Non-pigmented ciliary epithelial cell (primary cell): ENCODE data around the gene GAST.
"Not testable (repeated sequence)": the region's sequence is repeated elsewhere in the genome, so short reads cannot be mapped to it uniquely, and the experiment has no call there.

Experiments used
- DNase-seq: peaks from one replicate; pipeline ENCODE4 v3.0.0-alpha.2; 2010; ENCODE audit warnings: low read depth

GAST gene

DNA sequence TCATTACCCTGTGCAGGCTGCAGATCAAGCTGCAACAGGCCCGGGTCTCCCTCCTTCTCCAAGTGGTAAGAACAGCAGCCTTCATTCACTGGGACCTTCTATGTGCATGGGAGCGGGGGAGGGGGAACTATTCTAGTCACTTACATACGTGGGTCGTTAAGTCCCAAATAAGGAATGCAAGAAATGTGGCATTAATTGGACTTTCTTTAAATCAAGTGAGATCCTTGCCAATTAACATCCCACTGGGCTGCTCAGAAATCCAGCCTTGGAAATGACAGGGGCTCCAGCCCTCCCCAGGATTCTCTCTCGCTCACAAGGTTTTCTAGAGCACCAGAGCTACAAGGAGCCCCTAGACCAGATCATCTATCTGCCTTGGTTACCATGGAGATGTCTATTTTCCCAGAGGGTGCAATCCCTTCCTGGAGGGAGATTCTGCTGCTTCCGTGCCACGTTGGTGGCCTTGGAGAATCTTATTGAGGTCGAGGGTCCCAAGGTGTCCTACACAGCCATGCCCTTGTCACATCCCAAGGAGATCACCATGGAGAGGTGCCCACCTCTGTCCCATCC is 28.6 kb upstream of the GAST start:
- DNase-seq: no peak

DNA sequence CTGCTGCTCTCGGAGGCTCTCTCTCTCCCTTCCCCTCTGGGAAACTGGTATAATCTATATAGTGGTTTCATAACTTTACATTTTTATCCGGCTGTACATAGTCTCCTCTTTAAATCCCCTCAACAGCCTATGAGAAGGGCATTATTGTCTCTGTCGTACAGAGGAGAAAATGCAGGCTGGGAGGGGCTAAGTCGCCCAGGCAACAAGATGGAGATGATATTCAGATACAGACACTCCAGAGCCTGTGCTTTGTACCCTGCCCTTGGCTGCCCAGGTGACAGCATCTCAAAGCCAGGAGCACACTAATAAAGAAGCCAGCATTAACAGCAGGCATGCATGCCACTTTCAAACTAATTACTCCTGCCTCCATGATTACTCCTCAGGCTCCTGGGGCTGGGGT is 28.1 kb upstream of the GAST start:
- DNase-seq: no peak

DNA sequence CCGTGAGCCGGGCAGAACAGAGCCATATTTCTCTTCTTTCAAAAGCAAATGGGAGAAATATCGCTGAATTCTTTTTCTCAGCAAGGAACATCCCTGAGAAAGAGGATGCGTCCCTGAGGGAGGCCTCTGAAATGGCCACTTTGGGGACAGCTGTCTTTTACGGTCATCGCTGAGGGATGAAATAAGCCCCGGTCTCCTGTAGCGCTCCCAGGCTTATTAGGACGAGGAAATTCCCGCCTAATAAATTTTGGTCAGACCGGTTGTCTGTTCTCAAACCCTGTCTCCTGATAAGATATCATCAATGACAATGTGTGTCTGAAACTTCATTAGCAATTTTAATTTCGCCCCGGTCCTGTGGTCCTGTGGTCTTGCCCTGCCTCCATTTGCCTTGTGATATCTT is 26.4 kb upstream of the GAST start:
- DNase-seq: not testable (repeated sequence)

DNA sequence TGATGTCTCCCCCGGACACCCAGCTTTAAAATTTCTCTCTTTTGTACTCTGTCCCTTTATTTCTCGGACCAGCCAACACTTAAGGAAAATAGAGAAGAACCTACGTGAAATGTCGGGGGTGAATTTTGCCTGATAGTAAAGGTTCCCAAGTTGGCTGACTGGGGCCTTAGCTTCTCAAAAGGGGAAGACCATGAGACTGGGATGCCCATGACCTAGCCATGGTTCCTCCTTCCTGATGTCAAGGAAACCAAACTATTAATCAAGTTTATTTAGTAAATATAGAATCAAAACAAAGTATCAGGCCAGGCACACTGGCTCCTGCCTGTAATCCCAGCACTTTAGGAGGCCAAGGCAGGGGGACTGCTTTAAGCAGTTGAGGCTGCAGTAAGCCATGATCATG is 25.9 kb upstream of the GAST start:
- DNase-seq: no peak

DNA sequence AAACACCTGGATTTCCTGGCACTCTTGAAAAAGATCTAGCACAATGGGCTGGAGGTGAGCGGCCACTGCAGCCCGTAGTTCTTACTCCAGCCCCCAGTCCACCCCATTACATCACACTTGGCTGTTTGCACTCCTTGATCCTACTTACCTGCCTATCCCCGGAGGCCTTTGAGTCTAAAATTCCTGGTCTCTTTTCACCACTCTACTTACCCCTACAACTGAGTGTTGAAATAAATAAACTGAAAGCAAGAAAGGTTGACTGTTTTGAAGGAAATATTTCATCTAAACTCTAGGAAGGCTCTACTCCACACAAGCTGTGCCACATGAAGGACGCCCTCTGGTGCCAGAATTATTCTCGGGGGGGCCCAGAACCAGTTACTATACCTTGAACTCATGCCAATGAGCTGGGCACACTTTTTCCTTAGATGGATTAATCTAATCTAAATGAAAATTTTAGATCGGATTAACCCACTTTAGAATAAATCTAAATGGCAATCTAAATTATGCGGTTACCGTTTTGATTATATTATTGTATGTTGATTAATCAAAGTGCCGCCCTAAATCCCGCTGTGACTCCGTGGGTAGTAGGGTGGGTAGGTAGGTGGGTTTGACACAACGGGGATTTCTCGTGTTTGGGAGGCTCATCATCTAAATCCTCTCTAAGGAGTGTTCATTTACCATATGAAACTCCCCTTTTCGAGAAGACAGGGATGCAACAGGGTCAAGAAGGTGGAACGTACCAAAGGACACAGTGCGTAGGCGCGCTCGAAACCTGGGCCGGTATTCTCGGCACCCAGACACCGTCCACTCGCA is 24.1 kb upstream of the GAST start:
- DNase-seq: no peak

DNA sequence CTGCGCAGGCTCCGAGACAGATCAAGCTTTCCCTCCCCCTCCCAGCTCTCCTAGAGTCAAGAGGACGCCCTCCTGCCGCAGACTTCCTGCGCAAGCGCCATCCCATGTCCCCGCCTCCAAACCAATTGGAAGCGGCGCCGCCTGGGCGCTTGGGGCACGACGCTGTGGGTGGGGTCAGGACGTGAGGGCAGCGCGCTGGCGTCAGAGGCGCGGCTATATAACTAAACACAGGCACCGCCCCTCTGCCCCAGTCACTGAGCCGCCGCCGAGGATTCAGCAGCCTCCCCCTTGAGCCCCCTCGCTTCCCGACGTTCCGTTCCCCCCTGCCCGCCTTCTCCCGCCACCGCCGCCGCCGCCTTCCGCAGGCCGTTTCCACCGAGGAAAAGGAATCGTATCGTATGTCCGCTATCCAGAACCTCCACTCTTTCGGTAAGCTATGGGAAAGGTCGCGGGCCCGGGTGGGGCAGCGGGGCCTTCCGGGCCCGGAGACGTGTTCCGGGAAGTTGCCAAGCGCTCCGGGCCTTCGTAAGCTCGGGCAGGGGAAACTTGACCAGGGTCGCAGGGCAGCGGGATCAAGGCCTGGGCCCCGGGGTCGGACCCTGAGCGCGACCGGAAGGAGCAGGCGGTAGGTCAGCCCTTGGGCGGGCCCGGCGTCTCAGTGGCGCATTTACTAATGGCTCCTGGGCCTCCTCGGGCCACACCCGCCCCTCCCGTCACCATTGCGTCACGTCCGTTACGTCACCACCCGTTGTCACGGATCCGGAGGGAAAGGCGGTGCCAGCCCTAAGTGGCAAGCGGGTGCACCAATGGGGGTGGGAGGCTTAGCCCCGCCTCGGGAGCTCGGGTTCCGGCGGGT is 23.3 kb upstream of the GAST start, which contains the start of gene EIF1:
Gene EIF1, plus strand, starts transcription at position 245 of the 856 bp plus-strand sequence. Its CDS starts 154 bp downstream, at position 399.
- peak; percentile 97 for DNase-seq

DNA sequence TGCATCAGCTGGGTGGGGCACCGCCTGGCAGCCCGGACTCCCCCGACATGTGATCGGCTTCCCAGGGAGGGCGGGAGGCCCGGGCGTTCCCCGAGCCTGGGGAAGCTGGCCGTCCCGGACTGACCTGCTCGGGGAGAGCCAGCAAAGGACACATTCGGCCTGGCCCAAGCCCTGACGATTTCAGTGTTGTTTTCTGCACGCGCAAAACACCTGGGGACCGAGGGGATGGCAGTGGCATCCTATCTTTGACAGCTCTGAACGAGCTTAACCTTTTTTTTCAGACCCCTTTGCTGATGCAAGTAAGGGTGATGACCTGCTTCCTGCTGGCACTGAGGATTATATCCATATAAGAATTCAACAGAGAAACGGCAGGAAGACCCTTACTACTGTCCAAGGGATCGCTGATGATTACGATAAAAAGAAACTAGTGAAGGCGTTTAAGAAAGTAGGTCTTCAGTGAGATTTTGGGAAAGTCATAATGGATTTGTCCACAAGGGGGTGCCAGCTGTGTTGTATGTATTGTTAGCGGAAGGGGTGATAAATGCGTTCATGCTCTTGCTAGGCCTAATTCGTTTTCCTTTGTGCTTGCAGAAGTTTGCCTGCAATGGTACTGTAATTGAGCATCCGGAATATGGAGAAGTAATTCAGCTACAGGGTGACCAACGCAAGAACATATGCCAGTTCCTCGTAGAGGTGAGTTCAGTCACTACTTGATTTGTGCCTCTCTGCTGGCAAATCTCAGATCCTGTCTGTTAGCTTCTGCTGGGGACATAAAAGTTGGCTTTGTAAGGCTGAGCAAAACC is 22.4 kb upstream of the GAST start:
- DNase-seq: no peak

DNA sequence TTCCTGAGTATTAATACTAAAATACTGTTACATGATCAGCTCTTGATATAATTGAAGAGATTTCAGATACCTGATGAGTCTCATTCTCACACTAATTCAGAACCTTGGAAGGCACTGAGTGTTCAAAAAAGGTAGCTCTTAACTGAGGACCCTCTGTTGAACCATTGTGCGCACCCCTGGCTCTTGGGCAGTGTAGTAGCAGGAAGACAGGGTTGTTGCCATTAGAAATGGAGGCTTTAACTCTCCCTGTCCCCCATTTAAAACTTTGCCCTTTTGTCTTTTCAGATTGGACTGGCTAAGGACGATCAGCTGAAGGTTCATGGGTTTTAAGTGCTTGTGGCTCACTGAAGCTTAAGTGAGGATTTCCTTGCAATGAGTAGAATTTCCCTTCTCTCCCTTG is 21.6 kb upstream of the GAST start:
- no peak for DNase-seq

DNA sequence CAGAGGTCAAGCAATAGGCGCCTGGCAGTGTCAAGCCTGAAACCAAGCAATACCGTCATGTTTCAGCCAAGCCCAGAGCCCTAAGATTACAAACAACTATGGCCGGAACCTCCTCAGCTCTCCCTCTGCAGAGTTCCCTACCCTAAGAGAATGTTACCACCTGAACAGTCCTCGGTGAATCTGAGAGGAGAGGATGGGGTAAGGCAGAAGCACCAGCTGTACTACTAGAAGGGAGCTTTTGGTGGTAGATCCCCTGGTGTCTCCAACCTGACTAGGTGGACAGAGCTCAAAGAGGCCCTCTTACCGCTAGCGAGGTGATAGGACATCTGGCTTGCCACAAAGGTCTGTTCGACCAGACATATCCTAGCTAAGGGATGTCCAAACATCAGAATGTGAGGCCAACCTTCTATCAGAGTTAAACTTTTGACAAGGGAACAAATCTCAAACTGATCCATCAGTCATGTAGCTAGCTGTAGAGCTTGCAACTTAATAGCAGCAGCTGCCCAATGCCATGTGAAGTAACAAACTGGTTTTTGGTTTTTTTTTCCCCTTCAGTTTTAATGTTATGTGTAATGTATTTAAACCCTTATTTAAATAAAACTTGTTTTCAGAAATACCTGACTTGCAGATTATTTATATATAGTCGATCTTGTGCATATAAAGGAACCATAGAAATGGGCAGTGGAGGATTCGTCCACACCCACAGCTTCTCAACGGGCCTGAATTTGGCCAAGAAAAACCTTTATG is 20.9 kb upstream of the GAST start:
- DNase-seq: no peak

DNA sequence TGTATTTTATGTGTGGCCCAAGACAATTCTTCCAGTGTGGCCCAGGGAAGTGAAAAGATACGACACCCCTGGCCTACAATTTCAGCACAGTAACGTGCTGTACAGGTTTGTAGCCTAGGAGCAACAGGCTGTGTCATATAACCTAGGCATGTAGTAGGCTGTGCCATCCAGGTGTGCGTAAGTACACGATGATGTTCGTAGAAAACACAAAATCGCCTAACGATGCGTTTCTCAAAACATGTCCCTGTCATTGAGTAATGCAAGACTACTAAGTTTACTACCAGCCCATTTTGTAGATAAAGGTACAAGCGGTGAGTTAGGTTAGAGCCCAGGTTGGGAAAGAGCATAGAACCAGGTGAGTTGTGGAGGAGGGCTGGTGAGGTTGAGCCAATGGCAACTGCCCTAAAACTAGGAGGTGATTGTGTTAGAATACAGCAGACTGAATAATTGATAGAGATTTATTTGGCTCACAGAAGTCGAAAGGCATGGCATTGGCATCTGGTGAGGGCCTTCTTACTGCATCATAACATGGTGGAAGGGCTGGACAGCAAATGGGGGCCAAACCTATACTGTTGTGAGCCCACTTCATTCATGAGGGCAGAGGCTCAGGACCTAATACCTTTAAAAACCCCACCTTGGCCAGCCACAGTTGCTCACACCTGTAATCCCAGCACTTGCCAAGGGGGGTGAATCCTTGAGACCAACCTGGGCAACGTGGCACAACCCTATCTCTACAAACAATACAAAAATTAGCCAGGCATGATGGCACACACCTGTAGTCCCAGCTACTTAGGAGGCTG is 19.2 kb upstream of the GAST start:
- no peak for DNase-seq

DNA sequence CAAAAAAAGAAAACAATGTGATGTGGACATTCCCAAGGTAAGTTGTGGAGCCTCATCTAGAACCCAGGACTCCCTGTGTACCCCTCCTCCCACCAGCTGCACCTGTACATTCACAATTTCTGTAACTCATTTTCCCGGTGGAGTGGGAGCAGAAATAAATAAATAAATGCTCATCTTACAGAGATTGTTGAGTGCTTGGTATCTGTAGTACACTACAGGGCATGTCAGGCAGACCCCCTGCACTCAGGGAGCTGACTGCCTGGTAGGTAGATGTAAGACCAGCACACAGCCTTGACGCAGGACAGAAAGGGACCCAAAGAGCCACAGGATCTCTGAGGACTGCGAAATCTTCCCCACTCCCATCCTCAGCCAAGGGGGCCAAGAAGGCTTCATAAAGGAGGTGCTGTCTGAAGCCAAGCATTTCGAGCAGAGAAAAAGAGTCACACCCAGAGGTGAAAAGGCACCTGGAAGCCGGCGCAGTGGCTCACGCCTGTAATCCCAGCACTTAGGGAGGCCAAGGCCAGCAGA is 16.9 kb upstream of the GAST start:
- DNase-seq: no peak

DNA sequence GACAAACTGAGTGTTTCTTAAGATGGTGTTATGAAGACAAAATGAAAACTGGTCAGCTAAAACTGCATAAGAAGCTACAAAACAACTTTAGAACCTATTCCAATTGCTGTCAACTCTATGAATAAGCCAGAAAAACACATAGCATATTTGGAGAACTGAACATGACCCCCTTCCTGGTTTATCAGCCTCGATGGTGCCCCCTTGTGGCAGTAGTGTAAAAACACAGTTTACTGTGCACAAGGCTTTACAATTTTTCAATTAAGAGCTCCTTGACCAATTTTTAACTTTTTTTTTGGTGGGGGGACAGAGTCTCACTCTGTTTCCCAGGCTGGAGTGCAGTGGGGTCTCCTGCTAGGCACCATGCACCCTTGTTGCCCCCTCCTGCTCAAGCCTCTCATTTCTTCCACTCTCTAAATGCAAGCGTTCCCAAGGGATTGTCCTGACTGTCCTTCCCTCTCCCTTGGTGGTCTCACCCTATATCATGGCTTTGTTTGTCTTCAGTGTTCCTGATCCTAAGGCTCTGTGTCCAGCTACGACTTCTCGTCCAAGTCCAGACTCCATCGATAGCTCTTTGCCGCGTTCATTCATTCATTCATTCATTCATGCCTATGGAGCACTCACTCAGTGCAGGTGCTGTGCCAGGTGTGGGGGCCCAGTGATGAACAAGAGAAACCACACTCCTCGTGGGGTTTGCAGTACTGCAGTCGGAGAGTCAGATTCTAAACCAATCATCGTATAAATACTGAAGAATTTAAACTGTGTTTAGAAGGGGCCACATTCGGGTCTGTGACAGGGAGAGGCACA is 16.0 kb upstream of the GAST start:
- no peak for DNase-seq

DNA sequence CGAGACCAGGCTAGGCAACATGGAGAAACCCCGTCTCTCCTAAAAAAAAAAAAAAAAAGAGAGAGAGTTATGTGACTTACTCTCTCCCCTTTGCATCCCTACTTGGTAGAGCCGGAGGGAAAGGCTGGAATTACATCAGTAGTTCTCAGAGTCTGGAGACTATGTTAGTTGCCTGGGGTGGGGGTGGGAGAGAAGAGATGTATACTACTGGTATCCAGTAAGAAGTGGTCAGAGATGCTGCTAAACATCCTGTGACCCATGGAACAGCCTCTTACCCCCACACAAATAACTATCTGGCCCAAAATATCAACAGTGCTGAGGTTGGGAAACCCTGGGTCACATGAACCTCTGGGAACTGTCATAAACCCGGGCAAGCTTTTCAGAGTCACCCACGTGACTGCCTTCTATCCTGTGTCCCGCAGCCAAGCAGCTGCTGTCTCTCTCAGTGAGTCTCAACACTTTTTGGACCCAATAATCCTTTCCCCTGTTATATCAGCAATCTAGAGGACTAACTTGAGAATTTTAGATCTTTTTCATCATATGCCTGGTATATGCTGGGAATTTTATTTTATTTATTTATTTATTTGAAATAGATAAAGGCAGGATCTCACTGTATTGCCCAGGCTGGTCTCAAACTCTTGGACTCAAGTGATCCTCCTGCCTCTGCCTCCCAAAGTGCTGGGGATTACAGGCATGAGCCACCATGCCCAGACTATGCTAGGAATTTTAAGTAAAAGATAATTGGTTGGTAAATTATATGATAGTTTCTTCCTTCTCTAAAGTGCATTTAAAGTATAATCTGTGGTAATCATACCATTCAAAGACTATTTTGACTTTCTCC is 14.8 kb upstream of the GAST start:
- DNase-seq: no peak

DNA sequence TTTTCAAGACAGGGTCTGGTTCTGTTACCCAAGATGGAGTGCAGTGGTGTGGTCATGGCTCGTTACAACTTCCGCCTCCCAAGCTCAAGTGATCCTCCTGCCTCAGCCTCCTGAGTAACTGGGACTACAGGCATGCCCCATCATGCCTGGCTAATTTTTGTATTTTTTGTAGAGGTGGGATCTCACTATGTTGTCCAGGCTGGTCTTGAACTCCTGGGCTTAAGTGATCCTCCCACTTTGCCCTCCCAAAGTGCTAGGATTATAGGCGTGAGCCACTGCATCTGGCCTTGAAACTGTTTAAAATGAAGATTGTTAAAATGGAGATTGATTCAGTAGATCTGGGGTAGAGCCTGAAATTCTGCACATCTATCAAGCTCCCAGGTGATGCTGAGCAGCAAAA is 11.3 kb upstream of the GAST start:
- DNase-seq: not testable (repeated sequence)

DNA sequence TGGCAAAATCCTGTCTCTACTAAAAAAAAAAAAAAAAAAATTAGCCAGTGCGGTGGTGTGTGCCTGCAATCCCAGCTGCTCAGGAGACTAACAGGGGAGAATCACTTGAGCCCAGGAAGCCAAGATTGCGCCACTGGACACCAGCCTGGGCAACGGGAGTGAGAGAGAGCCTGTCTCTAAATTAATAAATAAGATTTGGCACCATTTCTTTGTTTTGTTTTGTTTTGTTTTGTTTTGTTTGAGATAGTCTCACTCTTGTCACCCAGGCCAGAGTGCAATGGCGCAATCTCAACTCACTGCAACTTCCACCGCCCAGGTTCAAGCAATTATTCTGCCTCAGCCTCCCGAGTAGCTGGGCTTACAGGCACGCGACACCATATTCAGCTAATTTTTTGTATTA is 9.4 kb upstream of the GAST start:
- no peak for DNase-seq

DNA sequence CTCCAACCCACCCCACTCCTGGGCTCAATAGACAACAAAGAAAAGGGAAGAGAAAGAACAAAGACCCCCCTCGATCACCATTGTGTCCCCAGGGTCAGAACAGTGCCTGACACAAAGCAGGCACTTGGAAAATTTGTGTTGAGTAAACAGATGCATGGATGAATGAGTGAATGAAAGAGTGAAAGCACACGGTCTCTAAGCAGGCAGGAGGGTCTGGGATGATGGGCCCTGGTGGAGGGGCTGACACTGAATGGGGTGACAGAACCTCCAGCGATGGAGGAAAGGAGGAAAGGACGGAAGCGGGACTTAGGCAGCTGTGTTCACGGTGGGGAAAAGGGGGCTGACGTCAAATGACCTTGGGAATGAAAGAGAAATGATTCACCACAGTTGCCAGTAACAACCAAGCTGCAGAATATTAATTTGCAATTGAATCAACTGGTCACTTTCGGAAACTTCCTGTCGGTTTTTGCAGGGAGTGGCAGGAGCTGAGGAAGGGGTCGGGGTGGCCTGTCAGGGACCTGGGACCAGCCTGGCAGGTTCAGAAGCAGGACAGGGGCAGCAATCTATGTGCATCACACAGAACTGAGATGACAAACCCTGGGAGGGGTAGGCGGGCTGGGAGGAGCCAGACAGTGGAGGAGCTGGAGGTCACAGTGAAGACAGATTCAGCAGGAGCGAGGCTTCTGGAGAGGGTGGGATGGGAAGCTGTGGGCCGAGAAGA is 6.7 kb upstream of the GAST start:
- DNase-seq: no peak

DNA sequence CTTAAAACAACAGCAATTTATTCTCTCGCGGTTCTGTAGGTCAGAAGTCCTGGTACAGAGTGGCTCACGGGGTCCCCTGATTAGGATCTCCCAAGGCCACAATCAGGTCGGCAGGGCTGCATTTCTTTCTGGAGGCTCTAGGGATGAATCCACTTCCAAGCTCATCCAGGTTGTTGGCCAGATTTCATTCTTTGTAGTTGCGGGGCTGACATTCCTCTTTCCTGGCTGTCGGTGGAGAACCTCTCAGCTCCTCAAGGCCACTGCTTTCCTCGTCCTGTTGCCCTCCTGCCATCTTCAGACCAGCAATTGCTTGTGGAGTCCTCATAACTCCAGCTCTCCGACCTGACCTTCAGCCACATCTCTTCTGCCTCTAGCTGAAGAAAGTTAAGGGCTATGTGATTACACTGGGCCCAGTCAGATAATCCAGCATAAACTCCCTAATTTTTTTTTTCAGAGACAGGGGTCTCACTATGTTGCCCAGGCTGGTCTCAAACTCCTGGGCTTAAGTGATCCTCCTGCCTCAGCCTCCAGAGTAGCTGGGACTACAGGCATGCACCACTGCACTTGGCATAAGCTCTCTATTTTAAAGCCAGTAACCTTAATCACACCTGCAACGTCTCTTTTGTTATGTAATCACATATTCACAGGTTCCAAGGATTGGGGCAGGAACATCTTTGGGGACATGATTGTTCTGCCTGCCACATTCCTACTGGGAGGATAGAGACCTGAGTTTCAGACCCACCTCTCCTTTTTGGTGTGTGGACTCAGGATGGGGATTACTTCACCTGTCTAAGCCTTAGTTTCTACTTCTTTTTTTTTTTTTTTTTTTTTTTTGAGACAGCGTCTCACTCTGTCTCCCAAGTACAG is 4.1 kb upstream of the GAST start:
- DNase-seq: no peak
